Activated T-cell treated with anti-CD3 and anti-CD28 coated beads, Interleukin-2, amount 50 U/mL, for 4 hours (primary cell): Measurements from ENCODE around the gene RAP1GAP2. TPM values are rescaled to one million over a fixed set of nuclear protein-coding genes. Genes with fewer than 3 reads are reported as not detected.
A peak's percentile ranks its signal among the peaks of the same experiment; 100 is the strongest.

Experiments
- ATAC-seq, 2 donors: fragments of 200-7000 bp; cut with Tn5 transposase; one replicate each; pipeline ENCODE4 v1.10.0; 2021
- DNase-seq: peaks from one replicate; pipeline ENCODE4 v3.0.0-alpha.2; 2020
- H3K27me3 Mint-ChIP-seq: one replicate; pipeline ENCODE4 v1.8.0; 2021; ENCODE audit warnings: low read depth, mixed read lengths
- H3K36me3 Mint-ChIP-seq: one replicate; pipeline ENCODE4 v1.8.0; 2022; ENCODE audit warnings: mixed read lengths; ENCODE audit not compliant: insufficient read depth
- H3K4me1 Mint-ChIP-seq: one replicate; pipeline ENCODE4 v1.8.0; 2021; ENCODE audit warnings: low read depth, mixed read lengths
- H3K4me3 Mint-ChIP-seq: one replicate; pipeline ENCODE4 v1.8.0; 2021; ENCODE audit warnings: mild to moderate bottlenecking, moderate library complexity, mixed read lengths
- H3K9me3 Mint-ChIP-seq: one replicate; pipeline ENCODE4 v1.8.0; 2021; ENCODE audit warnings: mixed read lengths
- total RNA-seq, 3 donors: library from RNA; stranded (reverse); gene quantifications; one replicate each; pipeline ENCODE4 v1.2.1, GENCODE V29; 2021

The RAP1GAP2 gene
- 1 to 10 TPM in 2 of 3 donors, under 1 TPM in 1; 0.29 to 1.6 (median 1.2) TPM for total RNA-seq

DNA sequence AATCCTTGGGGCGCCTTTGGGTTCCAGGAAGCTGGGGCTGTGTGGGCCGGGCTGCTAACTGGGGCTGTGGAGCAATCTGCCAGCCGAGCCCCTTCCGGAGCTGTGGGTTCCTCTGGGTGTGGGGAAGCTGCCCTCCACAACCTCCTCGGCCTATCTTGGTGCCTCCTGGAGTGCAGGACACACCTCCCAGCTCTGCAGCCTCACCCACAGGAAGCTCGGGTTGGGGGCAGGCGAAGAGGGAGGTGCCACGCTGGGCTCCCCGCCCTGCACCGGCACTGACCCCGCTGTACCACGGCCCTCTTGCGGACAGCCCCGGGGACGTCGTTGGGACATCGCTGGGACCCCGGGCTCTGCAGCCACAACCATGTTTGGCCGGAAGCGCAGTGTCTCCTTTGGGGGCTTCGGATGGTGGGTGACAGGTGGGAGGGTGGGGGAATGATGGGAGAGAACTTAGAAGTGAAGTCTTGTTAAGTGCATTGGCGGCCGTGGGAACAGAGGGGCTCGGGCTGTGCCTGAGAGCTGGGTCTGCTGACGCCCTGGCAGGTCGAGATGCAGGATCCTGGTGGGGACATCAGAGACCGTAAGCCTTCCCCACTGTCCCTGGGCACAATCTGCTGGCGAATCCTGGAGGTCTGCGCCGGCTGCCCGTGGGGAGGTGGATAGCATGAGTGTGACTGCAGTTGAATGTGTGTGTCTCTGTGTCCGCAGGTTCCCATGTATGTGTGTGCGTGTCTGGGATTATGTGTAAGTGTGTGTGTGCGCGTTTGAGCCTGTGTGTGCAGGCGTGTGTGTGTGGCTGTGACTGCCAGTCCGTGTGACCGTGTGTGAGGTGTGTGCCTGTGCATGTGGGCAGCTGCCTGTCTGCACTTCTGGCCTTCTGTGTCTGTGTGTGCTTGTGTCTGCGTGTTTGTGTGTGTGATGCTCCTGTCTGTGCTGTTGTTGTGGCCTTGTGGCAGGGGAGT is at the start of gene RAP1GAP2:
TSS of gene RAP1GAP2 (plus strand) at position 275 of the 962 bp plus-strand sequence. CDS start at position 365, 90 bp downstream.
- ATAC-seq (peak; percentile 69 to 82), DNase-seq (peak; percentile 37)
- H3K27me3 Mint-ChIP-seq = no peaks in the 10 kb centered on the region
- peak within 1 kb of the TSS; percentile 77 for H3K4me3 Mint-ChIP-seq
- H3K4me1 Mint-ChIP-seq = peaks cover 78% of the 10 kb centered on the region
- H3K9me3 Mint-ChIP-seq = no peaks in the 10 kb centered on the region
- H3K36me3 Mint-ChIP-seq = peaks cover 9% of the 10 kb centered on the region

- no peak within 1 kb of the TSS for H3K4me3 Mint-ChIP-seq
- H3K36me3 Mint-ChIP-seq = no peaks in the 10 kb centered on the region
- ATAC-seq (no peak), DNase-seq (no peak)
- H3K9me3 Mint-ChIP-seq = no peaks in the 10 kb centered on the region
- H3K27me3 Mint-ChIP-seq = peaks cover 69% of the 10 kb centered on the region
- no peaks in the 10 kb centered on the region for H3K4me1 Mint-ChIP-seq
Observed at GRCh38 chr17:2749058-2749783, 47.0 kb upstream of the RAP1GAP2 start, which contains the start of gene CCDC92B. Gene CCDC92B, minus strand, starts transcription at chr17:2749652. Its CDS starts 14,507 bp downstream, at chr17:2735145.

DNA sequence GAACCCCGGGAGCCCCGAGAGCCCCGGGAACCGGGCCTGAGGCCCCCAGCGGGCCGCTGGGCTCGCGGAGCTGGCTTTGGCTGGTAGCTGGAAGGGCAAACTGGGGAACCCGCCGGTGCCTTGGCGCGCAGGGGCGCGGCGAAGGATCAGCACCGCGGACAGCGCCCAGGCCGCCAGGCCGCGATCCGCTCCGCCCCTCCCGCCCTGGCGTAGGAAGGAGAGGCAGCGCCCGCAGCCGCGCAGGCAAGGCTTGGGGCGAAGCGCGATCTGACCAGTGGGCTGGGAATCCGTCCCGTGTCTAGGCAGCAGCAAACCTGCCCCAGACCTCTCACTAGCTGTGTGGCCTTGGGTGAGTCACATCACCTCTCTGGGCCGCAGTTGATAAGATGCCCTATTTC is 46.5 kb upstream of the RAP1GAP2 start:
- H3K4me3 Mint-ChIP-seq = no peak overlapping the region
- no peaks in the 10 kb centered on the region for H3K36me3 Mint-ChIP-seq
- peaks cover 67% of the 10 kb centered on the region for H3K27me3 Mint-ChIP-seq
- no peaks in the 10 kb centered on the region for H3K4me1 Mint-ChIP-seq
- DNase-seq (peak; percentile 60), ATAC-seq (peak; percentile 98 to 99)
- H3K9me3 Mint-ChIP-seq = no peaks in the 10 kb centered on the region

GRCh38 chr17:2750721-2751120 is 45.5 kb upstream of the RAP1GAP2 start:
- Mint-ChIP-seq H3K27me3 (peaks cover 63% of the 10 kb centered on the region), H3K9me3 (no peaks in the 10 kb centered on the region), H3K36me3 (no peaks in the 10 kb centered on the region), H3K4me3 (no peak overlapping the region), H3K4me1 (peaks cover 2% of the 10 kb centered on the region)
- no peak for ATAC-seq
- DNase-seq = no peak

DNA sequence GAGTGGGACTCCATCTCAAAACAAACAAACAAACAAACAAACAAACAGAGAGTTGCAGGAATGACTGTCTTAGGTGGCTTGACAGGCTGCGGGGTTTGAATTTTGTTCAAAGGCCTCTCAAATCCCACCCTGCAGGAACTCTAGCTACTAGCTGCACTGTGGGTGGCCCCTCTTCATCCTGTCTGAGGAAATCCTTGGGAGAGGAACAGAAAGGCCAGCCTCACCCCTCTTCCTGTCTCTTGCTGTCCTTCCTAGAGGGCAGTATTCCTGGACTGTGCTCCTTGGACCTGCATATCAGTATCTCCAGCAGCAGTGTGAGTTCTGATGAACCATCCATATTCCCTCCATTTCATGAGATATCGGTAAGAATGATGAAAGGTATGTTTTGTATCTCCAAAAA is 44.7 kb upstream of the RAP1GAP2 start:
- H3K27me3 Mint-ChIP-seq = peaks cover 62% of the 10 kb centered on the region
- no peak for DNase-seq
- no peaks in the 10 kb centered on the region for H3K36me3 Mint-ChIP-seq
- H3K9me3 Mint-ChIP-seq = no peaks in the 10 kb centered on the region
- peaks cover 7% of the 10 kb centered on the region for H3K4me1 Mint-ChIP-seq
- no peak for ATAC-seq
- no peak overlapping the region for H3K4me3 Mint-ChIP-seq

- Mint-ChIP-seq H3K36me3 (no peaks in the 10 kb centered on the region), H3K9me3 (no peaks in the 10 kb centered on the region), H3K4me1 (peaks cover 8% of the 10 kb centered on the region), H3K27me3 (peaks cover 69% of the 10 kb centered on the region), H3K4me3 (peak overlapping the region; percentile 29)
- peak; percentile 28 to 32 for ATAC-seq
- DNase-seq = no peak
Observed at GRCh38 chr17:2755891-2756724, 40.1 kb upstream of the RAP1GAP2 start.

- no peak for ATAC-seq
- H3K27me3 Mint-ChIP-seq = peaks cover 63% of the 10 kb centered on the region
- H3K4me1 Mint-ChIP-seq = peaks cover 8% of the 10 kb centered on the region
- DNase-seq = no peak
- no peak overlapping the region for H3K4me3 Mint-ChIP-seq
- H3K9me3 Mint-ChIP-seq = no peaks in the 10 kb centered on the region
- H3K36me3 Mint-ChIP-seq = no peaks in the 10 kb centered on the region
Observed at GRCh38 chr17:2758870-2759269, 37.4 kb upstream of the RAP1GAP2 start.

DNA sequence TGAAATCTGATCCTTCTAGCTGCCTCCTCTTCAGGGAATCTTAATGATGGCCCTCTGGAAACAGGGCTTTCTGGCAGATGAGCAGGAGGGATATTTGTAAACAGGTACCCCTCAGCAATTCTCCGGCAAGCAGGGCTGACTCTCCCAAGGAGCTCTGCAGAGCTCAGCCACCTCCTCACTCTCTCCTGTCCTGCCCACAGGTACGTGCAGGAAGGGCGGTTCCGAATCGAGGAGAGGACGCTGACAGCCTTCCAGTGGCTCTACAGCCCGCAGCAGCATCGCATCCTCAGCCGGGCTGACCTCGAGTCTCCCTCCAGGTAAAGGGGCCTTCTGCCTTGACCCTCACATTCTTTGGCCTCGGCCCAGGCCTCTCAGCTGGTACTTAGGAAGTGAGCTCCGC is 26.1 kb upstream of the RAP1GAP2 start:
- Mint-ChIP-seq H3K4me1 (no peaks in the 10 kb centered on the region), H3K27me3 (peaks cover 30% of the 10 kb centered on the region), H3K4me3 (no peak overlapping the region), H3K9me3 (no peaks in the 10 kb centered on the region), H3K36me3 (no peaks in the 10 kb centered on the region)
- DNase-seq (no peak), ATAC-seq (no peak)

- Mint-ChIP-seq H3K4me1 (peaks cover 8% of the 10 kb centered on the region), H3K9me3 (no peaks in the 10 kb centered on the region), H3K4me3 (no peak overlapping the region), H3K36me3 (no peaks in the 10 kb centered on the region), H3K27me3 (peaks cover 53% of the 10 kb centered on the region)
- no peak for DNase-seq
- ATAC-seq = no peak
Observed at GRCh38 chr17:2775206-2775605, 21.0 kb upstream of the RAP1GAP2 start.

DNA sequence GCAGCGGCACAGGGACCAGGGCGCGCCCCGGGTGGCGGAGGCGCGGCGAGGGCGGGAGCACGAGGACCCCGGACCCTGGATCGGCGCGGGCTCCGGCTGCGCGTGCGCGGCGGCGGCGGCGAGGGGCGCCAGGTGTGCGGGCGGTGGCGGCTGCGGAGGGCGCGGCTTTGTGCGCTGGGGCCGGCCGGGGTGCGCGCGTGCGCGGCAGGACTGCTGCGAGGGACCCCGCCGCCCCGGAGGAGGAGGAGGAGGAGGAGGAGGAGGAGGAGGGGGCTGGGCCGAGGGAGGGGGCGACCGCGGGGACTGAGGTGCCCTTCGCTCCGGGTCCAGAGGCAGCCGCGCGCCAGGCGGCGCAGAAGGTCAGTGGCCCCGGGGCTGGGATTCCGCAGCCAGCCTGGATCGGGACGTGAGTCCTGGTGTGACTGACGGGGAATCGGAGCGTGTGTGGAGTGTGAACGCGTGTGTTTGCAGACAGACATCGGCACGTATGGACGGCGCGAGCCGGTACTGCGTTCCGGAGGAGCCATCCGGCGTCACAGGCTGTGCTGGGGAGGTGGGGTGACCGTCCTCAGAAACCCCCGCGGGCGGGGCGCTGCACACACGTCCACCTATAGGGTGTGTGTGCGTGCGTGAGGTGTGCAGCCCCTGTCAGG is 19.5 kb upstream of the RAP1GAP2 start:
- DNase-seq (no peak), ATAC-seq (peak; percentile 67 to 68)
- Mint-ChIP-seq H3K4me3 (peak overlapping the region; percentile 59), H3K4me1 (peaks cover 10% of the 10 kb centered on the region), H3K36me3 (no peaks in the 10 kb centered on the region), H3K27me3 (peaks cover 52% of the 10 kb centered on the region), H3K9me3 (no peaks in the 10 kb centered on the region)

DNA sequence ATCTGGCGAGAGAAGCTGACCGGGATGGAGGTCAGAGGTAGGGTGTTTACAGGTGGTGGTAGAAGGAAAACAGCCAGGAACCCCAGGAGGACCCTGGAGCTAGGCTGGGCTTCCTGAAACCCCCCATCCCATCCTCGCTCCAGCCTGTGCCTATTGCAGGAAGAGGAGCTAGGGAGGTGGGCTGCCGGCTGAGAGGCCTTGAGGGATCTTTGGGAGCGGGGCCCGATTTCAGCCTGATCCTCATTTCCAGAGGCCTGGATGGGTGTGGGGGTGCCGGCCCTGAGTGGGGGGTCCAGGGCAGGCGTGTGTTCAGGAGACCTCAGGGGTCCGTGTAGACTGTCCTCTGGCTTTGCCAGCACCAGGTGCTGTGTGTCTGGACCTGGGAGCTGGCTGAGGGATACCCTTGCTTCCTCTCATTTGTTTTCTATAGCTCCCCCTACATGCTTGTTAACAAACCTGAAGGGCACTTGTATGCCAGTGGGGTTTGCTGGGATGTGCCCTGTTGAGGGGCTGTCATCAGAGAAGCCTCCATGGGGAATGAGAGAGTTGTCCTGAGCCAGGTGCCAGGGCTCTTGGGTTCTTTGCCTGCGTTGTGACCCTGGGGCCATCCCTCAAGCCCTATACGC is 18.9 kb upstream of the RAP1GAP2 start:
- peak overlapping the region; percentile 59 for H3K4me3 Mint-ChIP-seq

DNA sequence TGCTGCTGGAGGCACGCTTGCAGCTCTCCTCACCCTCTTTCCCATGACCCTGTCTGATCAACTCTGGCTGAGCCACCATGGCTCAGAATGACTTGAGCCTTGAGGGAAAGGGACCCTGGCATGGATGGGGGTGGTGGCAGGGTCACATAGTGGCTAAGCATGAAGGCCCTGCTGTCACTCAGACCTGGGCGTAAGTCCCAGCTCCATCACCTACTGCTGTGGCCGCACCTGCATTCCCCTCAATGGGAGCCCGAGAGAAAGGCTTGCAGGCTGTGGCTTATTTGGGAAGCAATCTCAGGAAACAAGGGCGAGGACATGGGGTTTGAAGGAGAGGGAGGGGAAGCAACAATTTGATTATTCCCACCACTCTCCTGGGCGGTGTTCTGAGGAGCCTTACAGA is 17.7 kb upstream of the RAP1GAP2 start:
- Mint-ChIP-seq H3K9me3 (no peaks in the 10 kb centered on the region), H3K4me3 (no peak overlapping the region), H3K4me1 (peaks cover 10% of the 10 kb centered on the region), H3K36me3 (no peaks in the 10 kb centered on the region), H3K27me3 (peaks cover 43% of the 10 kb centered on the region)
- no peak for ATAC-seq
- DNase-seq = no peak

More for the DNA sequence above, 18.9 kb upstream of the RAP1GAP2 start:
- ATAC-seq (no peak), DNase-seq (no peak)
- H3K27me3 Mint-ChIP-seq = peaks cover 52% of the 10 kb centered on the region
- no peaks in the 10 kb centered on the region for H3K9me3 Mint-ChIP-seq
- peaks cover 10% of the 10 kb centered on the region for H3K4me1 Mint-ChIP-seq
- no peaks in the 10 kb centered on the region for H3K36me3 Mint-ChIP-seq

DNA sequence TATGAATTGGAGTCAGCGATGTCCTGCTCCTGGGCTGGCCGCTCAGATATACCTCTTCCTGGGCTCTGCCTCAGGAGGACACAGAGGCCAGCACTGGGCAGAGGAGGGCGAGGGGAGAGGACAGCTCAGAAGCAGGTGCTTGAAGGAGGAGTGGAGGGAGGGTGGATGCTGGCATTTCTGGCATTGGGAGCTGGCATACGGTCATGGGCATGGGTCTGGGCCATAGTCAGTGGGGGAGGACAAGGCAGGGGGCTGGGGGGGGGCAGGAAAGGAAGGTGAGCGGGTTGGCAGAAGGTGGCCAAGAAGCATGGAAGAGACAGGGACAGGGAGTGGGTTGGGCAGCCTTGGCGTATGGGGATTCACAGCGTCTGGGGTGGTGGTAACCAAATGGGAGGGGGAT is 16.7 kb upstream of the RAP1GAP2 start:
- ATAC-seq = no peak
- H3K27me3 Mint-ChIP-seq = peaks cover 36% of the 10 kb centered on the region
- H3K4me1 Mint-ChIP-seq = peaks cover 10% of the 10 kb centered on the region
- no peaks in the 10 kb centered on the region for H3K36me3 Mint-ChIP-seq
- H3K9me3 Mint-ChIP-seq = no peaks in the 10 kb centered on the region
- no peak for DNase-seq
- H3K4me3 Mint-ChIP-seq = no peak overlapping the region
